Colonic mucosa (tissue), 4 donors: ENCODE data around the gene TNFRSF1A. TPM values are rescaled to one million over a fixed set of nuclear protein-coding genes. Genes with fewer than 3 reads are reported as not detected.
A peak's percentile ranks its signal among the peaks of the same experiment; 100 is the strongest.

Experiments used
- DNase-seq: peaks from one replicate; pipeline ENCODE4 v3.0.0-alpha.2; 2020
- H3K27ac ChIP-seq: fragments of 200-600 bp; one replicate; pipeline ENCODE4 v1.8.0; 2021
- H3K27me3 ChIP-seq: fragments of 200-600 bp; one replicate; pipeline ENCODE4 v1.8.0; 2021
- H3K36me3 ChIP-seq: fragments of 200-600 bp; one replicate; pipeline ENCODE4 v1.8.0; 2021
- H3K4me1 ChIP-seq: fragments of 200-600 bp; one replicate; pipeline ENCODE4 v1.8.0; 2021; ENCODE audit warnings: mild to moderate bottlenecking
- H3K4me3 ChIP-seq: fragments of 200-600 bp; one replicate; pipeline ENCODE4 v1.8.0; 2021
- H3K9ac ChIP-seq, 2 donors: one replicate each; pipeline ENCODE4 v1.7.0; 2013; ENCODE audit warnings: control low read depth in 2 of 2, low read depth in 2 of 2, low read length in 2 of 2
- H3K9me3 ChIP-seq: fragments of 200-600 bp; one replicate; pipeline ENCODE4 v1.8.0; 2021
- intact Hi-C: fragments of 100-400 bp; cut with DNase I; formaldehyde crosslinking; loops from one replicate; pipeline ENCODE4 v1.14.1; 2022
- total RNA-seq, 2 donors: library from RNA; stranded (reverse); fragmentation: NEBNext Ultra II Directional in 1 of 2; extraction: Animal tissue kit (Norgen Biotek cat#: 25700) in 1 of 2; gene quantifications; one replicate each; pipeline ENCODE4 v1.2.1, GENCODE V29; 2021
- TF ChIP-seq, protein P1 (sequence below): fragments of 200-600 bp; IDR thresholded peaks from one replicate; pipeline ENCODE4 v1.8.0; 2022; ENCODE audit warnings: antibody characterized with exemption, mild to moderate bottlenecking
- donor health status: healthy.
- donor health status: DM: no; HTN: no; CAD: no.
- donor health status: DM: no; HTN: no; CAD: no.

Gene TNFRSF1A
- total RNA-seq, 2 donors from 2014 or later: 116 to 164 TPM

DNA sequence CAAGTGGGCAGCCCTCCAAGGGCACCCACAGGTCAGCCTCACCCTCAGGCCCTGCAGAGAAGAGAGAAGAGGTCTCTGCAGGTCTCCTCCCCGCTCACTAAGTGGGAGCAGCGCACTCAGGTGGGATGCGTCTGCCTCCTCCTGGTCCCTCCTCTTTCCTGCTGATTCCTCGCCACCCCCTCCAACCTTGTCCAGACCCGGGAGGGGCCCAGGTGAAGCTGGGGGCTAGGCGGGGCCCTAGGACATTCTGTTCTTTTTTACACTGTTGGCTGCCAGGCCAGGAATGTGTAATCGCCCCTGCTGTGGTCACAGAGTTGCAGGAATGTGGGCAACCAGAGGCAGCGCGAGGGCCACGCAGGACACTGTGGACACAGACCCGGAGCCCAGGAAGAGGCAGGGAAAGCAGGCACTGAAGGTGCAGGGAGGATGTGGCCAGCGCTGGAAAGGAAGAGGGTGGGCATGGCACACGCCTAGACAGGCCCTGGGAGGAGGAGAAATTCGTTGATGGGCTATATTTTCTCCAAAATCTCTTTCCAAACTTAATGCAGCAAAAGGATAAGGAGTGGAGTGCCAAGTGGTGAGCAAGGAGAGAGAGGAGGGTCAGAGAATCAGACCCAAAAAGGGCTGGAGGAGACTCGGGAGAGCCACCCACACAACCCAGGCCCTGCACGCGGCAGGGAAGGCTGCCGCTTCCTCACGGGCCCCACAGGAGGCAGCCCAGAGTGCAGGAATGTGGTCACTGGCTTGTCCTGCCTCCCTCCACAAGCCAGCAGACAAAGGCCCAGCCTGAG is 34.4 kb upstream of the TNFRSF1A start:
- Histone ChIP-seq H3K27me3 (no peaks in the 10 kb centered on the region), H3K27ac (peak overlapping the region; percentile 91), H3K9me3 (no peaks in the 10 kb centered on the region), H3K4me1 (peaks cover 11% of the 10 kb centered on the region), H3K9ac (peak overlapping the region; percentile 73 to 89), H3K36me3 (no peaks in the 10 kb centered on the region), H3K4me3 (peak overlapping the region; percentile 0)
- TF ChIP-seq, protein P1, sequence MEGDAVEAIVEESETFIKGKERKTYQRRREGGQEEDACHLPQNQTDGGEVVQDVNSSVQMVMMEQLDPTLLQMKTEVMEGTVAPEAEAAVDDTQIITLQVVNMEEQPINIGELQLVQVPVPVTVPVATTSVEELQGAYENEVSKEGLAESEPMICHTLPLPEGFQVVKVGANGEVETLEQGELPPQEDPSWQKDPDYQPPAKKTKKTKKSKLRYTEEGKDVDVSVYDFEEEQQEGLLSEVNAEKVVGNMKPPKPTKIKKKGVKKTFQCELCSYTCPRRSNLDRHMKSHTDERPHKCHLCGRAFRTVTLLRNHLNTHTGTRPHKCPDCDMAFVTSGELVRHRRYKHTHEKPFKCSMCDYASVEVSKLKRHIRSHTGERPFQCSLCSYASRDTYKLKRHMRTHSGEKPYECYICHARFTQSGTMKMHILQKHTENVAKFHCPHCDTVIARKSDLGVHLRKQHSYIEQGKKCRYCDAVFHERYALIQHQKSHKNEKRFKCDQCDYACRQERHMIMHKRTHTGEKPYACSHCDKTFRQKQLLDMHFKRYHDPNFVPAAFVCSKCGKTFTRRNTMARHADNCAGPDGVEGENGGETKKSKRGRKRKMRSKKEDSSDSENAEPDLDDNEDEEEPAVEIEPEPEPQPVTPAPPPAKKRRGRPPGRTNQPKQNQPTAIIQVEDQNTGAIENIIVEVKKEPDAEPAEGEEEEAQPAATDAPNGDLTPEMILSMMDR: peak; percentile 26
- intact Hi-C loops: no loop called here
- peak; percentile 65 for DNase-seq

DNA sequence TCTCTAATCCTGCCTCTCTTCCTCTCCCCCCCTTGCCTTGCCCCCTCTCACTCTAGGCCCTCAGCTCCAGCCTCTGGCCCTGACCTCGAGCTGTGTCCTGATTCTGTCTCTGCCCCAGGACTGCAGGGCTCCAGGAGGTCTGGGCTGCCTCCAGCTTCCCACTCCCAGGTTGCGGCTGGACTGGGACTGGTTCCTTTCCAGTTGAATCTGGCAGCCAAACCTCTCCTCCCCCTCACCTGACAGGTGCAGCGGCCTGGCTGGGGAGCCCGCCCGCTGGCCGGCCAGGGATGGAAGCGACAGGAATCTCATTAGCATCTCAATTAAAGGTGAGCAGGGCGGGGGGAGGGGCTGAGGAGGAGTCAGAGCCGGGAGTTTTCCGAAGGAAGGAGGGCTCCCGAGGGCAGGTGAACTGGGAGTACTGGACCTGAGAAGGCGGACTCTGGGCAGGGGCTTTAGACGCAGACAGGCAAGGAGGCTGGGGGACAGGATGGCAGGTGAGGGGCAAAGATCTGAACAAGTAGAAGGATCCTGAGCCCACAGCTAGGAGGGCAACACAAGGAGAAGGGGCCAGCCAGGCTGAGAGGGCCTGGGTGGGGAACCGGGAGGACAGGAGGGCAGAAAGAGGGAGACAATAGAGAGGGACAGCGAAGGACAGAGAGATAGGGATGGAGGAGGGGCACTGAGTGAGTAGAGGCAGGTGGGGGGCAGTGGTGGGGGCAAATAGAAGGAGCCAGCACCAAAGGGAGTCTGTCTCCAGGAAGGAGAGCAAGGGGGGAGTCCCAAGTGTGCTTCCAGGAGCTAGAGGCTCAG is 33.6 kb upstream of the TNFRSF1A start, which contains the start of gene SCNN1A:
TSS of gene SCNN1A (minus strand) at position 295 of the 810 bp plus-strand sequence. CDS start 780 bp downstream, outside the sequence.
- TF ChIP-seq, protein P1: no peak
- Histone ChIP-seq H3K4me1 (peaks cover 13% of the 10 kb centered on the region), H3K9ac (peak within 1 kb of the TSS; percentile 89), H3K9me3 (no peaks in the 10 kb centered on the region), H3K36me3 (no peaks in the 10 kb centered on the region), H3K27ac (peak within 1 kb of the TSS; percentile 91), H3K27me3 (no peaks in the 10 kb centered on the region), H3K4me3 (peak within 1 kb of the TSS; percentile 34)
- DNase-seq: peak; percentile 92
- intact Hi-C loops: no loop called here

GRCh38 chr12:6374786-6375160 is 32.9 kb upstream of the TNFRSF1A start:
- Histone ChIP-seq H3K9me3 (no peaks in the 10 kb centered on the region), H3K9ac (peak overlapping the region; percentile 89), H3K4me3 (peak overlapping the region; percentile 34), H3K36me3 (no peaks in the 10 kb centered on the region), H3K27me3 (no peaks in the 10 kb centered on the region), H3K27ac (peak overlapping the region; percentile 91), H3K4me1 (peaks cover 16% of the 10 kb centered on the region)
- DNase-seq: no peak
- TF ChIP-seq, protein P1: no peak
- intact Hi-C loops: loop anchor here (5.0 kb wide), 1 partner anchor 37 kb away; no protein-coding TSS in a partner anchor

- no peaks in the 10 kb centered on the region for H3K36me3 ChIP-seq
- H3K4me1 ChIP-seq: peaks cover 16% of the 10 kb centered on the region
- peak overlapping the region; percentile 34 for H3K4me3 ChIP-seq
- H3K27ac ChIP-seq: peak overlapping the region; percentile 91
- peak overlapping the region; percentile 89 for H3K9ac ChIP-seq
- H3K27me3 ChIP-seq: no peaks in the 10 kb centered on the region
- intact Hi-C loops: loop anchor here (5.0 kb wide), 1 partner anchor 37 kb away; no protein-coding TSS in a partner anchor
- DNase-seq: no peak
- TF ChIP-seq, protein P1: no peak
- H3K9me3 ChIP-seq: no peaks in the 10 kb centered on the region
Measured at GRCh38 chr12:6374028-6374785, 32.3 kb upstream of the TNFRSF1A start.
